Smooth muscle cell (in vitro differentiated cells): ENCODE results near the gene ATP7A. TPM values are rescaled to one million over a fixed set of nuclear protein-coding genes. Genes with fewer than 3 reads are reported as not detected.

Experiments used
- DNase-seq: peaks from one replicate; lab custom pipeline; 2025; ENCODE audit not compliant: unreplicated experiment; lab: John Stamatoyannopoulos, UW
- H2AFZ ChIP-seq: fragments of 200-600 bp; sonication (generic); 2 replicates; pipeline ENCODE4 v1.6.0; 2016; ENCODE audit warnings: antibody characterized with exemption, low read depth, mild to moderate bottlenecking
- H3F3A ChIP-seq: fragments of 200-600 bp; sonication (generic); 2 replicates; pipeline ENCODE4 v1.6.0; 2017; ENCODE audit warnings: antibody characterized with exemption, low read depth
- H3K27ac ChIP-seq: fragments of 200-600 bp; sonication (generic); 2 replicates; pipeline ENCODE4 v1.5.1; 2016; ENCODE audit warnings: low read depth, mild to moderate bottlenecking
- H3K27me3 ChIP-seq: fragments of 200-600 bp; sonication (generic); 2 replicates; pipeline ENCODE4 v1.6.1; 2016; ENCODE audit warnings: low read depth, mild to moderate bottlenecking
- H3K36me3 ChIP-seq: fragments of 200-600 bp; sonication (generic); 2 replicates; pipeline ENCODE4 v1.5.1; 2016; ENCODE audit warnings: low read depth
- H3K4me1 ChIP-seq: fragments of 200-600 bp; sonication (generic); 2 replicates; pipeline ENCODE4 v1.5.1; 2016; ENCODE audit warnings: low read depth
- H3K4me2 ChIP-seq: fragments of 200-600 bp; sonication (generic); 2 replicates; pipeline ENCODE4 v1.6.0; 2016; ENCODE audit warnings: mild to moderate bottlenecking
- H3K4me3 ChIP-seq: fragments of 200-600 bp; sonication (generic); 2 replicates; pipeline ENCODE4 v1.5.1; 2016; ENCODE audit warnings: mild to moderate bottlenecking
- H3K79me2 ChIP-seq: fragments of 200-600 bp; sonication (generic); 2 replicates; pipeline ENCODE4 v1.6.0; 2016; ENCODE audit warnings: low read depth, mild to moderate bottlenecking
- H3K9ac ChIP-seq: fragments of 200-600 bp; sonication (generic); 2 replicates; pipeline ENCODE4 v1.6.0; 2016; ENCODE audit warnings: low read depth
- H3K9me3 ChIP-seq: fragments of 200-600 bp; sonication (generic); replicated peaks from 2 replicates; pipeline ENCODE4 v1.5.1; 2016; ENCODE audit warnings: low read depth
- H4K20me1 ChIP-seq: fragments of 200-600 bp; sonication (generic); 2 replicates; pipeline ENCODE4 v1.6.0; 2016; ENCODE audit warnings: low read depth
- CTCF ChIP-seq: fragments of 200-600 bp; sonication (generic); IDR thresholded peaks from 2 replicates; pipeline ENCODE4 v1.5.1; 2017; ENCODE audit warnings: borderline replicate concordance, mild to moderate bottlenecking, antibody characterized with exemption; ENCODE audit not compliant: insufficient read depth, poor library complexity, severe bottlenecking
- WGBS: methylation state at CpG from one replicate; pipeline ENCODE4 v1.1.7; 2016; ENCODE audit warnings: low lambda C conversion rate; 5-methylcytosine and 5-hydroxymethylcytosine counted together
- polyA plus RNA-seq: library from polyadenylated mRNA; unstranded; fragments of >200 nt; fragmentation: Nextera tagmentation; extraction: Ambion mirVana; gene quantifications from 2 replicates; pipeline ENCODE4 v1.2.1, GENCODE V29; 2016
- total RNA-seq: library from RNA; depleted of rRNA; stranded (reverse); fragments of >200 nt; gene quantifications from 2 replicates; pipeline ENCODE4 v1.2.3, GENCODE V29; 2014

ATP7A gene
- total and polyA plus RNA-seq, 2 experiments from 2014 or later, result 7.2 to 20.5 TPM

GRCh38 chrX:78019586-78020483 is 109.3 kb downstream of the ATP7A start:
- no peak for TF ChIP-seq CTCF
- 76% methylated on average over 12 of the region's 12 CpGs for WGBS

DNA sequence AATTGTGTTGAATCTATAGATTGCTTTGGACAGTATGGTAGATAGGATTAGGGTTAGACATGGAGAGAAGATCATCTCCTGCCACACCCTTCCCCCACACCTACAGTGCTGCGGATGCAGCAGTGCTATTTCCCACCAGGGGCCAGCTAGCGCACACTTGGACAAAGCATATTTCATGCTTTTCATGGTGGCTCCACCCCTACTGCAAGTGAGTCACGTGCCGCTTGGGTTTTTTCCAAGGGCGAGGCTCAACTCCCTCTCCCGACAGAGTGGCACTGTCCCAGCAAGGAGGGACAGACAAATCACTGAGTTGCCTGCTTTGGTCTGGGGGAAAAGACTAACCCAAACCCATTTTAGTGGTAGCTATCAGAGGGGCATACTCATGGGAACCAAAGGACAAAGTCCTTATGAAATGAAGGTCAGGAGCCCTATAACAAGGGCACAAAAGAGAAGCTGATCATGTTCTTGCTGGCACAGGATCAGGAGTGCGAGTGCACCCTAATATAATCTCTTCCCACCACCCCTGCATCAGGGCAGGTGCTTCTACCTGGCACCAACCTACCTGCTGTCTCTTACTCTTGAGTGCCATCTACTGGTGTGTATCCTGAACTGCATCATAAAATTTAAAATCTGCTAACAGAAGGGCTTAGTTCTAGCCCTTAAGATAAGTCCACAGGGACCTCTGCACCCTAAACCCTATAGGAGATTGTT is 114.0 kb downstream of the ATP7A start:
- no peaks in the 10 kb centered on the region for H3K9me3 ChIP-seq
- no peaks in the 10 kb centered on the region for H3K79me2 ChIP-seq
- WGBS, result 60% methylated on average over 7 of the region's 7 CpGs
- H3K9ac ChIP-seq, result no peak overlapping the region
- no peak overlapping the region for H2AFZ ChIP-seq
- H3K4me1 ChIP-seq, result no peaks in the 10 kb centered on the region
- no peak overlapping the region for H3K4me2 ChIP-seq
- DNase-seq, result no peak
- no peak overlapping the region for H3K27ac ChIP-seq
- H3K36me3 ChIP-seq, result no peaks in the 10 kb centered on the region
- H3K4me3 ChIP-seq, result no peak overlapping the region
- no peaks in the 10 kb centered on the region for H3F3A ChIP-seq
- peak; percentile 49 for TF ChIP-seq CTCF
- H4K20me1 ChIP-seq, result no peaks in the 10 kb centered on the region
- no peaks in the 10 kb centered on the region for H3K27me3 ChIP-seq

More at GRCh38 chrX:78019586-78020483, 109.3 kb downstream of the ATP7A start:
- no peaks in the 10 kb centered on the region for H4K20me1 ChIP-seq
- H3F3A ChIP-seq, result no peaks in the 10 kb centered on the region
- no peaks in the 10 kb centered on the region for H3K4me1 ChIP-seq
- H3K9ac ChIP-seq, result no peak overlapping the region
- no peaks in the 10 kb centered on the region for H3K36me3 ChIP-seq
- no peaks in the 10 kb centered on the region for H3K9me3 ChIP-seq
- no peak overlapping the region for H3K4me3 ChIP-seq
- no peak for DNase-seq
- no peaks in the 10 kb centered on the region for H3K79me2 ChIP-seq
- no peak overlapping the region for H2AFZ ChIP-seq
- H3K4me2 ChIP-seq, result no peak overlapping the region
- no peaks in the 10 kb centered on the region for H3K27me3 ChIP-seq
- H3K27ac ChIP-seq, result no peak overlapping the region

GRCh38 chrX:78027798-78028197 is 117.3 kb downstream of the ATP7A start:
- WGBS, result 84% methylated on average over 3 of the region's 3 CpGs
- H3K27me3 ChIP-seq, result no peaks in the 10 kb centered on the region
- no peak overlapping the region for H3K27ac ChIP-seq
- H3K36me3 ChIP-seq, result no peaks in the 10 kb centered on the region
- DNase-seq, result no peak
- TF ChIP-seq CTCF, result no peak
- no peaks in the 10 kb centered on the region for H4K20me1 ChIP-seq
- H3K4me1 ChIP-seq, result no peaks in the 10 kb centered on the region
- H3F3A ChIP-seq, result no peaks in the 10 kb centered on the region
- peaks cover 4% of the 10 kb centered on the region for H3K9me3 ChIP-seq
- H3K9ac ChIP-seq, result no peak overlapping the region
- H3K79me2 ChIP-seq, result no peaks in the 10 kb centered on the region
- H3K4me3 ChIP-seq, result no peak overlapping the region
- H3K4me2 ChIP-seq, result no peak overlapping the region
- no peak overlapping the region for H2AFZ ChIP-seq
